Measurements from ENCODE around the gene FUT4.
"Not testable (repeated sequence)": the region's sequence is repeated elsewhere in the genome, so short reads cannot be mapped to it uniquely, and the experiment has no call there.

FUT4 gene

GRCh38 chr11:94533696-94534630, 9.8 kb upstream of the FUT4 start:
- no peak for DNase-seq

- no peak for DNase-seq
These were observed 7.3 kb upstream of the FUT4 start for GRCh38 chr11:94536386-94536785.

- DNase-seq, result no peak
These were observed 6.6 kb upstream of the FUT4 start for GRCh38 chr11:94537031-94537600.

GRCh38 chr11:94539420-94539819, 4.3 kb upstream of the FUT4 start:
- no peak for DNase-seq

GRCh38 chr11:94544646-94545263, 1.0 kb downstream of the FUT4 start:
- peak; percentile 69 for DNase-seq

- peak; percentile 70 for DNase-seq
These were observed 1.8 kb downstream of the FUT4 start for GRCh38 chr11:94545264-94546161.

GRCh38 chr11:94546162-94546470, 2.4 kb downstream of the FUT4 start:
- no peak for DNase-seq

- DNase-seq, result no peak
These were observed 3.2 kb downstream of the FUT4 start for GRCh38 chr11:94546886-94547285.

- no peak for DNase-seq
These were observed 5.4 kb downstream of the FUT4 start for GRCh38 chr11:94549146-94549545.

GRCh38 chr11:94550513-94550912, 6.8 kb downstream of the FUT4 start:
- DNase-seq, result no peak

- no peak for DNase-seq
These were observed 10.2 kb downstream of the FUT4 start for GRCh38 chr11:94553938-94554337.

GRCh38 chr11:94555752-94556329, 12.1 kb downstream of the FUT4 start:
- DNase-seq, result not testable (repeated sequence)

- DNase-seq, result no peak
These were observed 13.7 kb downstream of the FUT4 start for GRCh38 chr11:94557421-94557820.

GRCh38 chr11:94557992-94558391, 14.3 kb downstream of the FUT4 start:
- DNase-seq, result no peak

- DNase-seq, result no peak
These were observed 14.7 kb downstream of the FUT4 start for GRCh38 chr11:94558468-94558867.

GRCh38 chr11:94558932-94559331, 15.2 kb downstream of the FUT4 start:
- no peak for DNase-seq

GRCh38 chr11:94559361-94559760, 15.6 kb downstream of the FUT4 start:
- DNase-seq, result no peak

GRCh38 chr11:94560834-94561233, 17.1 kb downstream of the FUT4 start:
- no peak for DNase-seq

GRCh38 chr11:94563176-94563847, 19.6 kb downstream of the FUT4 start:
- peak; percentile 58 for DNase-seq

- DNase-seq, result no peak
These were observed 20.2 kb downstream of the FUT4 start for GRCh38 chr11:94563848-94564467.

- DNase-seq, result no peak
These were observed 23.5 kb downstream of the FUT4 start, which contains the start of gene PIWIL4 for GRCh38 chr11:94567181-94567670. TSS of gene PIWIL4 (plus strand) at chr11:94567368. CDS start at chr11:94567519, 151 bp downstream.
